Measurements from ENCODE around the gene KLF18. TPM values are rescaled to one million over a fixed set of nuclear protein-coding genes. Genes with fewer than 3 reads are reported as not detected.

The KLF18 gene
- total RNA-seq, 2 experiments from 2014 or later, result not detected

GRCh38 chr1:44112486-44112885 lies 28.9 kb downstream of the KLF18 start:
- no peak overlapping the region for H3K4me3 Mint-ChIP-seq
- DNase-seq (no peak), ATAC-seq (ENCODE audit: low read depth) (no peak)
- H3K36me3 Mint-ChIP-seq, result no peaks in the 10 kb centered on the region
- H3K9me3 Mint-ChIP-seq, result no peaks in the 10 kb centered on the region
- H3K4me1 Mint-ChIP-seq, result peaks cover 2% of the 10 kb centered on the region
- H3K27ac Mint-ChIP-seq, result no peak overlapping the region
- POLR2A ChIA-PET, result no interaction called here
- peaks cover 29% of the 10 kb centered on the region for H3K27me3 Mint-ChIP-seq

- Mint-ChIP-seq H3K9me3 (no peaks in the 10 kb centered on the region), H3K36me3 (no peaks in the 10 kb centered on the region)
- POLR2A ChIA-PET, result no interaction called here
Measured at GRCh38 chr1:44111861-44112260, 29.6 kb downstream of the KLF18 start.

GRCh38 chr1:44110916-44111315 lies 30.5 kb downstream of the KLF18 start:
- POLR2A ChIA-PET, result no interaction called here
- H3K27ac Mint-ChIP-seq, result no peak overlapping the region
- peaks cover 39% of the 10 kb centered on the region for H3K27me3 Mint-ChIP-seq
- H3K4me3 Mint-ChIP-seq, result no peak overlapping the region
- H3K9me3 Mint-ChIP-seq, result no peaks in the 10 kb centered on the region
- H3K4me1 Mint-ChIP-seq, result peaks cover 2% of the 10 kb centered on the region
- DNase-seq, result no peak
- ATAC-seq (ENCODE audit: low read depth), result no peak
- no peaks in the 10 kb centered on the region for H3K36me3 Mint-ChIP-seq

More at GRCh38 chr1:44111861-44112260, 29.6 kb downstream of the KLF18 start:
- H3K4me3 Mint-ChIP-seq, result no peak overlapping the region
- no peak overlapping the region for H3K27ac Mint-ChIP-seq
- ATAC-seq (ENCODE audit: low read depth) (no peak), DNase-seq (no peak)
- H3K27me3 Mint-ChIP-seq, result peaks cover 31% of the 10 kb centered on the region
- peaks cover 2% of the 10 kb centered on the region for H3K4me1 Mint-ChIP-seq

DNA sequence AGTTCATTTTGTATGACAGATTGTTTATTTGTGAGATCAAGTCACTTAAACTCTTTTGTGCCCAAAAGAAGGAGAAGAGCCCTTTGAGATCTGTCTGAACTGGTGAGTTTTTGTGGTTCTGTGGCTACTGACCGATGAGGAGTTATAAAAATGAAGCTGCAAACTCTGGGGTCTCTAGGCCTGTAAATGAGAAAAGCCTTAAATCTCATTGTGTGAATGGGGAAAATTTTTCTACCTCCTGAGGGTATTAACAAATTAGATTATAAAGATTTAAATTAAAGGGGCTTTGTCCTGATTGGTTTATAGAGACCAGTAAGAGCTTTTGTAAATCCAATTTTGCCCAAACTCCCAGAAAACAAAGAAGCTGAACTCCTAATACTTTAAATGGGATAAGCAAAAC lies 32.5 kb downstream of the KLF18 start:
- no peaks in the 10 kb centered on the region for H3K9me3 Mint-ChIP-seq
- H3K4me1 Mint-ChIP-seq, result peaks cover 2% of the 10 kb centered on the region
- POLR2A ChIA-PET, result no interaction called here
- H3K27me3 Mint-ChIP-seq, result peaks cover 38% of the 10 kb centered on the region
- no peaks in the 10 kb centered on the region for H3K36me3 Mint-ChIP-seq
- no peak overlapping the region for H3K27ac Mint-ChIP-seq
- no peak for DNase-seq
- no peak overlapping the region for H3K4me3 Mint-ChIP-seq
- no peak for ATAC-seq (ENCODE audit: low read depth)

DNA sequence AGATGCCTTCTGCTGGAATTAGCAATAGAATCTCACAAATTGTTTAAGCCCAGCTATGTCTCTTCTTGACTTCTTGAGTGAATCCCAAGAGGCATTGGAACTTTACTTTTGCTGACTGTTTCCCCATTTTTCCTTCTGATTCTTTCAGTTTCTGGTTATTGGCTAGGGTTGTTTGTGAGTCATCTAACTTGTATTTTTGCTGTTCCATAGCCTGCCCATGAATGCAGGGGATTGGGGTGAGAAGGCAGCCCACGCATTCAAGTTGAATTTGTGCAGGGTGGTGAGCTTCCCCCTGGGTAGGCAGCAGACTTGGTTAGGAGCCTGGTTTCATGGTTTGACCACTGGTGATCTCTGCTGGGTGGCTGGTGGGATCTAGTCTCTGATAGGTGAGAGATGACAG lies 33.2 kb downstream of the KLF18 start:
- H3K27me3 Mint-ChIP-seq, result peaks cover 33% of the 10 kb centered on the region
- no peaks in the 10 kb centered on the region for H3K9me3 Mint-ChIP-seq
- H3K4me3 Mint-ChIP-seq, result no peak overlapping the region
- POLR2A ChIA-PET, result no interaction called here
- H3K27ac Mint-ChIP-seq, result no peak overlapping the region
- H3K4me1 Mint-ChIP-seq, result peaks cover under 1% of the 10 kb centered on the region
- H3K36me3 Mint-ChIP-seq, result no peaks in the 10 kb centered on the region
- ATAC-seq (ENCODE audit: low read depth) (no peak), DNase-seq (no peak)

- Mint-ChIP-seq H3K36me3 (no peaks in the 10 kb centered on the region), H3K27ac (no peak overlapping the region), H3K4me1 (no peaks in the 10 kb centered on the region), H3K9me3 (no peaks in the 10 kb centered on the region), H3K27me3 (peaks cover 30% of the 10 kb centered on the region), H3K4me3 (no peak overlapping the region)
- no peak for ATAC-seq (ENCODE audit: low read depth)
- no peak for DNase-seq
- POLR2A ChIA-PET, result no interaction called here
Measured at GRCh38 chr1:44105810-44106209, 35.6 kb downstream of the KLF18 start.

- no peak for DNase-seq
- no peak for ATAC-seq (ENCODE audit: low read depth)
- POLR2A ChIA-PET, result no interaction called here
- H3K36me3 Mint-ChIP-seq, result no peaks in the 10 kb centered on the region
- no peaks in the 10 kb centered on the region for H3K9me3 Mint-ChIP-seq
- H3K27me3 Mint-ChIP-seq, result peaks cover 24% of the 10 kb centered on the region
- H3K4me1 Mint-ChIP-seq, result no peaks in the 10 kb centered on the region
- no peak overlapping the region for H3K27ac Mint-ChIP-seq
- no peak overlapping the region for H3K4me3 Mint-ChIP-seq
Measured at GRCh38 chr1:44103270-44104131, 37.9 kb downstream of the KLF18 start.

DNA sequence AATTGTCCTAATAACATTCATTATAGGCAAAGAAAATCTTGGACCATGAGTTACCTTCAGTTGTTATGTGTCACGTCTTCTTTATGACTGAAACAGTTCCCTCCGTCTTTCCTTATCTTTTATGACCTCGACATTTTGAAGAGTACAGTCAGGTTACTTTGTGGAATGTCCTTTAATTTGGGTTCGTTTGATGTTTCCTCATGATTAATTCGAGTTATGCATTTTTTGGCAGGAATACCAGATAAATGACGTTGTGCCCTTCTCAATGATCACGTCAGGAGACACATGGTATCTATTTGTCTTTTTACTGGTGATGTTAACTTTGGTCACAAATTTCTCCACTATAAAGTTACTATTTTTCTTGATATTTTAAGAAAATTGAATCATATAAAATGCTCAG lies 40.1 kb downstream of the KLF18 start:
- POLR2A ChIA-PET, result no interaction called here
- H3K27ac Mint-ChIP-seq, result no peak overlapping the region
- H3K36me3 Mint-ChIP-seq, result no peaks in the 10 kb centered on the region
- no peaks in the 10 kb centered on the region for H3K4me1 Mint-ChIP-seq
- peaks cover 21% of the 10 kb centered on the region for H3K27me3 Mint-ChIP-seq
- ATAC-seq (ENCODE audit: low read depth), result no peak
- no peak overlapping the region for H3K4me3 Mint-ChIP-seq
- no peak for DNase-seq
- H3K9me3 Mint-ChIP-seq, result no peaks in the 10 kb centered on the region

- no peak overlapping the region for H3K27ac Mint-ChIP-seq
- ATAC-seq (ENCODE audit: low read depth), result no peak
- peaks cover 14% of the 10 kb centered on the region for H3K27me3 Mint-ChIP-seq
- no peaks in the 10 kb centered on the region for H3K4me1 Mint-ChIP-seq
- H3K36me3 Mint-ChIP-seq, result no peaks in the 10 kb centered on the region
- no peaks in the 10 kb centered on the region for H3K9me3 Mint-ChIP-seq
- DNase-seq, result no peak
- H3K4me3 Mint-ChIP-seq, result no peak overlapping the region
- POLR2A ChIA-PET, result no interaction called here
Measured at GRCh38 chr1:44100183-44100868, 41.1 kb downstream of the KLF18 start.

DNA sequence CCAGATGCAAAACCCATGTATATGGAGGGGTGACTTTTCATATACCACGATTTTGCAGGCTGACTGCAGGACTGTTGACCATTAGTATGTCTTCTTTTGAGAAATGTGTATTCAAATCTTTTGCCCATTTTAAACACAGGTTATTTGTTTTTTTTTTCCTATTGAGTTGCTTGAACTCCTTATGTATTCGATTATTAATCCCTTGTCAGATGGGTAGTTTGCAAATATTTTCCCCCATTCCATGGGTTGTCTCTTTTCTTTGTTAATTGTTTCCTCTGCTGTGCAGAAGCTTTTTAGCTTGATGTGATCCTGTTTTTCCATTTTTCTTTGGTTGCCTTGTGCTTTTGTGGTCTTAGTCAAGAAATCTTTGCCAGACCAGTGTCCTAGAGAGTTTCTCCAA lies 47.4 kb downstream of the KLF18 start:
- H3K36me3 Mint-ChIP-seq, result no peaks in the 10 kb centered on the region
- no peaks in the 10 kb centered on the region for H3K4me1 Mint-ChIP-seq
- DNase-seq, result no peak

GRCh38 chr1:44090429-44091252 lies 50.8 kb downstream of the KLF18 start:
- Mint-ChIP-seq H3K9me3 (no peaks in the 10 kb centered on the region), H3K27me3 (peaks cover 40% of the 10 kb centered on the region), H3K36me3 (no peaks in the 10 kb centered on the region), H3K4me1 (no peaks in the 10 kb centered on the region), H3K27ac (no peak overlapping the region), H3K4me3 (no peak overlapping the region)
- POLR2A ChIA-PET, result no interaction called here
- ATAC-seq (ENCODE audit: low read depth), result no peak
- DNase-seq, result no peak

More for the DNA sequence above, 47.4 kb downstream of the KLF18 start:
- no peak overlapping the region for H3K27ac Mint-ChIP-seq
- POLR2A ChIA-PET, result no interaction called here
- H3K9me3 Mint-ChIP-seq, result no peaks in the 10 kb centered on the region
- H3K27me3 Mint-ChIP-seq, result peaks cover 43% of the 10 kb centered on the region
- H3K4me3 Mint-ChIP-seq, result no peak overlapping the region
- ATAC-seq (ENCODE audit: low read depth), result no peak

GRCh38 chr1:44089371-44090048 lies 51.9 kb downstream of the KLF18 start:
- Mint-ChIP-seq H3K36me3 (no peaks in the 10 kb centered on the region), H3K4me1 (no peaks in the 10 kb centered on the region)
- no peak for ATAC-seq (ENCODE audit: low read depth)

More at GRCh38 chr1:44089371-44090048, 51.9 kb downstream of the KLF18 start:
- DNase-seq, result no peak
- no peak overlapping the region for H3K27ac Mint-ChIP-seq
- H3K9me3 Mint-ChIP-seq, result no peaks in the 10 kb centered on the region
- no peak overlapping the region for H3K4me3 Mint-ChIP-seq
- H3K27me3 Mint-ChIP-seq, result peaks cover 40% of the 10 kb centered on the region
- POLR2A ChIA-PET, result no interaction called here
